Prostate gland (tissue), 2 donors: ENCODE measurements around the gene ITPRIP.

Experiments used
- CTCF ChIP-seq, 4 experiments: fragments of 200-600 bp in 2 of 4; fragments of 450-650 bp in 2 of 4; sonication (generic) in 2 of 4; IDR thresholded peaks; 1 replicate in 3 of 4; 2 replicates in 1 of 4; pipeline ENCODE4 v1.5.1; 2016 to 2019; ENCODE audit warnings: antibody characterized with exemption in 4 of 4, mild to moderate bottlenecking in 2 of 4, moderate library complexity in 2 of 4
- POLR2AphosphoS5 ChIP-seq: sonication (generic); formaldehyde crosslinking; IDR thresholded peaks from one replicate; pipeline ENCODE4 v1.6.1; 2017; ENCODE audit warnings: antibody characterized with exemption

DNA sequence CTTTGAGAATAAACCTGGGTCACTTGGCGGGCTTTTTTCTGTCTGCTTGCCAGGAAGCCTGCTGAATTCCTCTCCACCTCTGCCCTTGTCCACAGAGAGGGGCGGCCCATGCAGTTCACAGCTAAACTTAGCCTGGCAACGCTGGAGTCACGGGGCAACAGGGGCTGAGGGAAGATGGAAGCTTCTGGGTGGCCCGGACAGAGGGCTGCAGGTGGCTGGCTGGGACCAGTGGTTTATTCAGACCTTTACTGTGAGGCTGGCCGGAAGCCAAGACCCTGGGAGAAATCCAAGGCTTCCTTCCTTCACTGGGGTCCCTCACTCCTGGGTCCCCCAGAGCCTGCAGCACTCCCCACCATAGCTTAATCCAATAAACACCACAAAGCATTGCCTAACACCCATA lies 17.0 kb downstream of the ITPRIP start:
- TF ChIP-seq CTCF (IDR thresholded peaks at IDR 0.05) (no peak), POLR2AphosphoS5 (no peak)
